ENCODE results near the gene FAM20C. TPM values are rescaled to one million over a fixed set of nuclear protein-coding genes. Genes with fewer than 3 reads are reported as not detected.

FAM20C gene
- total RNA-seq, 1 experiment from 2014 or later, result 35.8 TPM

DNA sequence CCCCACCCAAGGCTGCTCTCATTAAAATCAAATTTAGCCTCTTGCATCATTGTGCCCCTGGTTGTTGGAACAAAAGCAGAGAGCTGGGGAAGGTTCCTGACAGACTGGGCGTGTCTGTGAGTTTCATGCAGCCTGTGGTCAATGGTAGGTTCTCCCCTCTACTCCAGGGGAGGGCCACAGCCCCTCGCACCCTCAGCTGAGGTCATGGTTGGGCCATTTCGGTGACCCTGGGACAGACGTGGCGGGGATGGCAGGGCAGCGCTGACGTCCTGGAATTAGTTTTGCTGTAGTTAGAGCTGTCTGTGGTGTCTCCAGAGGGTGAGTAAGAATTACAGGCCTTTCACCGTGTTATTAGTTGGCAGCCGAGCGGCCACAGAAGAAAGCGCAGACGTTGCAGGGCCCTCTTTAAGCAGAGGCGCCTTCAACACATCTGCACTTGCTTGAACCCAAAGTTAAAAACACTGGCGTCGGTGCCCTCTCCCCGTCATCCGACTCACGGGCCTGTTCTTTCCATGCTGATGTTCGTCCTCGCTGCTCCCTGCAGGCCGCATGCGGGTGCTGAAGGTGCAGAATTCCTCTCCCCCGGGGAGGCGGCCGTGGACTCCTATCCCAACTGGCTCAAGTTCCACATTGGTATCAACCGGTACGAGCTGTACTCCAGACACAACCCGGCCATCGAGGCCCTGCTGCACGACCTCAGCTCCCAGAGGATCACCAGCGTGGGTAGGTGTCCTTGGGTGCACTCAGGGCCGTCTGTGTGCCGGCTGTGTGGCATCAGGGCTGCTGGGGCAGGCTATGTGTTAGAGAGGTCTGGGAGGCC is 2.8 kb downstream of the FAM20C start:
- BruUV-seq (replicated peaks), result no TSS peak
- Histone ChIP-seq H3K27me3 (replicated peaks; ENCODE audit: insufficient read depth, low read depth, low read length, poor library complexity) (no peaks in the 10 kb centered on the region), H3K36me3 (ENCODE audit: insufficient read depth, low read length, poor library complexity, severe bottlenecking) (peaks cover 39% of the 10 kb centered on the region), H3K27ac (ENCODE audit: low read depth, low read length, poor library complexity, severe bottlenecking) (peak overlapping the region; percentile 19), H3K4me1 (ENCODE audit: insufficient read depth, low read length, poor library complexity, severe bottlenecking) (peaks cover 19% of the 10 kb centered on the region), H3K4me3 (ENCODE audit: low read depth, low read length, poor library complexity, severe bottlenecking) (peak overlapping the region; percentile 89), H3K9me3 (ENCODE audit: low read depth, low read length, poor library complexity, severe bottlenecking) (no peaks in the 10 kb centered on the region)
- DNase-seq (ENCODE audit: low spot score), result peak; percentile 18
- CTCF ChIA-PET, result no interaction called here
- TF ChIP-seq EZH2 (IDR thresholded peaks at IDR 0.05; ENCODE audit: borderline replicate concordance, low read depth, low read length, poor library complexity, severe bottlenecking), result no peak
- POLR2A ChIA-PET (ENCODE audit: low non-redundant PET), result interaction anchor here (0.6 kb wide), 1 partner anchor 116 kb away, joined by 12 read pairs; no protein-coding TSS in a partner anchor
- intact Hi-C loops (cut with micrococcal nuclease; ENCODE audit: unreplicated experiment), result no loop called here

DNA sequence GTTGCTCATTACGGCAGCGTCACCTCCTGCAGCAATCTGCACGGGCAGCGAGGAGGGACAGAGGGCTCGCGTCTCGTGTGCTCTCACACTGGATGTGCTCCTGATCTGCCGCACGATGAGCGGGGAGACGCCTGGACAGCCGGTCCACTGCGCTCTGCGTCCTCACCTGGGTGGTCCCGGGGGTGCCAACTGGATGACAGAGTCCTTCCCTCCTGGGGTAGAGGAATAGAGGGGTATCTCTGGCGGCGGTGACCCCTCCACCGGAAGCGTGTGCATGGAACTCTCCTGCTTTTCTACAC is 3.4 kb downstream of the FAM20C start:
- Histone ChIP-seq H3K36me3 (ENCODE audit: insufficient read depth, low read length, poor library complexity, severe bottlenecking) (peaks cover 39% of the 10 kb centered on the region), H3K9me3 (ENCODE audit: low read depth, low read length, poor library complexity, severe bottlenecking) (no peaks in the 10 kb centered on the region), H3K27me3 (replicated peaks; ENCODE audit: insufficient read depth, low read depth, low read length, poor library complexity) (no peaks in the 10 kb centered on the region), H3K4me1 (ENCODE audit: insufficient read depth, low read length, poor library complexity, severe bottlenecking) (peaks cover 17% of the 10 kb centered on the region), H3K27ac (ENCODE audit: low read depth, low read length, poor library complexity, severe bottlenecking) (no peak overlapping the region), H3K4me3 (ENCODE audit: low read depth, low read length, poor library complexity, severe bottlenecking) (no peak overlapping the region)
- DNase-seq (ENCODE audit: low spot score), result no peak
- ChIA-PET POLR2A (ENCODE audit: low non-redundant PET) (no interaction called here), CTCF (no interaction called here)
- no TSS peak for BruUV-seq (replicated peaks)
- intact Hi-C loops (cut with micrococcal nuclease; ENCODE audit: unreplicated experiment), result no loop called here
- TF ChIP-seq EZH2 (IDR thresholded peaks at IDR 0.05; ENCODE audit: borderline replicate concordance, low read depth, low read length, poor library complexity, severe bottlenecking), result no peak
- TF ChIP-seq, protein P1, sequence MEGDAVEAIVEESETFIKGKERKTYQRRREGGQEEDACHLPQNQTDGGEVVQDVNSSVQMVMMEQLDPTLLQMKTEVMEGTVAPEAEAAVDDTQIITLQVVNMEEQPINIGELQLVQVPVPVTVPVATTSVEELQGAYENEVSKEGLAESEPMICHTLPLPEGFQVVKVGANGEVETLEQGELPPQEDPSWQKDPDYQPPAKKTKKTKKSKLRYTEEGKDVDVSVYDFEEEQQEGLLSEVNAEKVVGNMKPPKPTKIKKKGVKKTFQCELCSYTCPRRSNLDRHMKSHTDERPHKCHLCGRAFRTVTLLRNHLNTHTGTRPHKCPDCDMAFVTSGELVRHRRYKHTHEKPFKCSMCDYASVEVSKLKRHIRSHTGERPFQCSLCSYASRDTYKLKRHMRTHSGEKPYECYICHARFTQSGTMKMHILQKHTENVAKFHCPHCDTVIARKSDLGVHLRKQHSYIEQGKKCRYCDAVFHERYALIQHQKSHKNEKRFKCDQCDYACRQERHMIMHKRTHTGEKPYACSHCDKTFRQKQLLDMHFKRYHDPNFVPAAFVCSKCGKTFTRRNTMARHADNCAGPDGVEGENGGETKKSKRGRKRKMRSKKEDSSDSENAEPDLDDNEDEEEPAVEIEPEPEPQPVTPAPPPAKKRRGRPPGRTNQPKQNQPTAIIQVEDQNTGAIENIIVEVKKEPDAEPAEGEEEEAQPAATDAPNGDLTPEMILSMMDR (conservative IDR thresholded peaks at IDR 0.05; ENCODE audit: low read depth, low read length), result no peak

DNA sequence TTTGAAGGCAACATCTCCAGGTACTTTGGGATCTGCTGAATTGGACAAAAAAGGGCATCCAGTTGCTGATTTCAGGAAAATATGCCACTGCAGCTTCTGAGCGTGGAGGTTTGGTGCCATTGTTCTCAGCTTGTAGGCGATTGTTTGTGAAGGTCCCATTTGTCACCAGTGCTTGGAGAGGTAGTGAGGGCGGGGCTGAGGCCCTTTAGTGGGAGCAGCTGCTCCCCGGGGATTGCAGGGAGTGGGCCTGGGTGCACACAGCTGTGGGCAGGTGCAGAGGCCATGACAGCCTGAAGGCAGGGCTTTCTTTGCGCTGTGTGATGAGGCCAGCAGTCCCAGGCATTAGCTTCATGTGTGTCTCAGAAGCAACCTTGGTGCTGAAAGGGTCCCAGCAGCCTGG is 3.9 kb downstream of the FAM20C start:
- Histone ChIP-seq H3K9me3 (ENCODE audit: low read depth, low read length, poor library complexity, severe bottlenecking) (no peaks in the 10 kb centered on the region), H3K4me1 (ENCODE audit: insufficient read depth, low read length, poor library complexity, severe bottlenecking) (peaks cover 12% of the 10 kb centered on the region), H3K27ac (ENCODE audit: low read depth, low read length, poor library complexity, severe bottlenecking) (no peak overlapping the region), H3K4me3 (ENCODE audit: low read depth, low read length, poor library complexity, severe bottlenecking) (no peak overlapping the region), H3K36me3 (ENCODE audit: insufficient read depth, low read length, poor library complexity, severe bottlenecking) (peaks cover 44% of the 10 kb centered on the region), H3K27me3 (replicated peaks; ENCODE audit: insufficient read depth, low read depth, low read length, poor library complexity) (no peaks in the 10 kb centered on the region)
- BruUV-seq (replicated peaks), result no TSS peak
- TF ChIP-seq, protein P1 (conservative IDR thresholded peaks at IDR 0.05; ENCODE audit: low read depth, low read length), result no peak
- no peak for TF ChIP-seq EZH2 (IDR thresholded peaks at IDR 0.05; ENCODE audit: borderline replicate concordance, low read depth, low read length, poor library complexity, severe bottlenecking)
- no peak for DNase-seq (ENCODE audit: low spot score)
- ChIA-PET CTCF (no interaction called here), POLR2A (ENCODE audit: low non-redundant PET) (no interaction called here)
- intact Hi-C loops (cut with micrococcal nuclease; ENCODE audit: unreplicated experiment), result no loop called here

Data from A673 (cell line).